NCI-H2227 (cell line): Measurements from ENCODE around the gene SUB1.
"Not testable (repeated sequence)": the region's sequence is repeated elsewhere in the genome, so short reads cannot be mapped to it uniquely, and the experiment has no call there.

Experiments
- DNase-seq: peaks from one replicate; lab custom pipeline; 2025; ENCODE audit not compliant: unreplicated experiment; lab: John Stamatoyannopoulos, UW

The SUB1 gene

GRCh38 chr5:32598260-32598937 is 13.0 kb downstream of the SUB1 start:
- no peak for DNase-seq

- no peak for DNase-seq
Measured at GRCh38 chr5:32598997-32599549, 13.7 kb downstream of the SUB1 start.

GRCh38 chr5:32600054-32600622 is 14.8 kb downstream of the SUB1 start:
- DNase-seq: no peak

GRCh38 chr5:32601623-32602295 is 16.4 kb downstream of the SUB1 start:
- DNase-seq: no peak

GRCh38 chr5:32602906-32603305 is 17.5 kb downstream of the SUB1 start:
- no peak for DNase-seq

- no peak for DNase-seq
Measured at GRCh38 chr5:32604800-32605765, 19.7 kb downstream of the SUB1 start.

GRCh38 chr5:32605766-32606152 is 20.4 kb downstream of the SUB1 start:
- DNase-seq: no peak

- DNase-seq: no peak
Measured at GRCh38 chr5:32612134-32612888, 27.0 kb downstream of the SUB1 start.

GRCh38 chr5:32613050-32613672 is 27.8 kb downstream of the SUB1 start:
- DNase-seq: peak; percentile 90

- DNase-seq: no peak
Measured at GRCh38 chr5:32615236-32615635, 29.9 kb downstream of the SUB1 start.

GRCh38 chr5:32618962-32619361 is 33.6 kb downstream of the SUB1 start:
- DNase-seq: no peak

- DNase-seq: no peak
Measured at GRCh38 chr5:32621256-32621655, 35.9 kb downstream of the SUB1 start.

GRCh38 chr5:32625106-32625505 is 39.7 kb downstream of the SUB1 start:
- no peak for DNase-seq

- no peak for DNase-seq
Measured at GRCh38 chr5:32625547-32625946, 40.2 kb downstream of the SUB1 start.

- no peak for DNase-seq
Measured at GRCh38 chr5:32627219-32627870, 42.0 kb downstream of the SUB1 start.

GRCh38 chr5:32628049-32628844 is 42.9 kb downstream of the SUB1 start:
- no peak for DNase-seq

- no peak for DNase-seq
Measured at GRCh38 chr5:32630867-32631491, 45.6 kb downstream of the SUB1 start.

- not testable (repeated sequence) for DNase-seq
Measured at GRCh38 chr5:32633017-32633416, 47.7 kb downstream of the SUB1 start.
